Measurements from ENCODE around the gene ANO1.

ANO1 gene

GRCh38 chr11:70095541-70096252, 17.6 kb downstream of the ANO1 start:
- no peak for DNase-seq (ENCODE audit: low read depth, low spot score)

- no peak for DNase-seq (ENCODE audit: low read depth, low spot score)
Measured at GRCh38 chr11:70097783-70098563, 19.9 kb downstream of the ANO1 start.

GRCh38 chr11:70098936-70099335, 20.8 kb downstream of the ANO1 start:
- no peak for DNase-seq (ENCODE audit: low read depth, low spot score)

- DNase-seq (ENCODE audit: low read depth, low spot score), result no peak
Measured at GRCh38 chr11:70099578-70100279, 21.6 kb downstream of the ANO1 start.

- no peak for DNase-seq (ENCODE audit: low read depth, low spot score)
Measured at GRCh38 chr11:70100280-70100603, 22.1 kb downstream of the ANO1 start.

GRCh38 chr11:70100791-70101190, 22.7 kb downstream of the ANO1 start:
- no peak for DNase-seq (ENCODE audit: low read depth, low spot score)

GRCh38 chr11:70103256-70103975, 25.3 kb downstream of the ANO1 start:
- no peak for DNase-seq (ENCODE audit: low read depth, low spot score)

- DNase-seq (ENCODE audit: low read depth, low spot score), result no peak
Measured at GRCh38 chr11:70104419-70104818, 26.3 kb downstream of the ANO1 start.

GRCh38 chr11:70104961-70105360, 26.8 kb downstream of the ANO1 start:
- DNase-seq (ENCODE audit: low read depth, low spot score), result no peak

- DNase-seq (ENCODE audit: low read depth, low spot score), result no peak
Measured at GRCh38 chr11:70105369-70105754, 27.2 kb downstream of the ANO1 start.

GRCh38 chr11:70105755-70106571, 27.8 kb downstream of the ANO1 start:
- no peak for DNase-seq (ENCODE audit: low read depth, low spot score)

GRCh38 chr11:70106757-70107156, 28.6 kb downstream of the ANO1 start:
- DNase-seq (ENCODE audit: low read depth, low spot score), result no peak

GRCh38 chr11:70107191-70107590, 29.1 kb downstream of the ANO1 start:
- DNase-seq (ENCODE audit: low read depth, low spot score), result no peak

GRCh38 chr11:70107756-70108155, 29.6 kb downstream of the ANO1 start:
- DNase-seq (ENCODE audit: low read depth, low spot score), result no peak

- DNase-seq (ENCODE audit: low read depth, low spot score), result no peak
Measured at GRCh38 chr11:70108250-70108649, 30.1 kb downstream of the ANO1 start.

GRCh38 chr11:70109006-70109405, 30.9 kb downstream of the ANO1 start:
- DNase-seq (ENCODE audit: low read depth, low spot score), result no peak

- no peak for DNase-seq (ENCODE audit: low read depth, low spot score)
Measured at GRCh38 chr11:70109903-70110302, 31.8 kb downstream of the ANO1 start.

GRCh38 chr11:70110538-70111055, 32.5 kb downstream of the ANO1 start:
- no peak for DNase-seq (ENCODE audit: low read depth, low spot score)

- no peak for DNase-seq (ENCODE audit: low read depth, low spot score)
Measured at GRCh38 chr11:70111269-70112016, 33.3 kb downstream of the ANO1 start.

- no peak for DNase-seq (ENCODE audit: low read depth, low spot score)
Measured at GRCh38 chr11:70112017-70112434, 33.9 kb downstream of the ANO1 start.

Measured in activated naive CD8-positive, alpha-beta T cell treated with anti-CD3 and anti-CD28 coated beads, Interleukin-2, amount 50 U/mL, for 16 hours (primary cell).